Mammary epithelial cell (primary cell): ENCODE results near the gene NELFB.

Experiments used
- EZH2 ChIP-seq: IDR thresholded peaks from 2 replicates; pipeline ENCODE4 v1.6.1; 2012; ENCODE audit warnings: low read length, inconsistent platforms, borderline replicate concordance
- TF ChIP-seq, protein P1 (sequence below), 2 donors: IDR thresholded peaks in 1 of 2; conservative IDR thresholded peaks in 1 of 2; 2 replicates each; pipeline ENCODE4 v1.5.1; 2011 to 2012; ENCODE audit warnings: inconsistent platforms in 2 of 2, low read length in 2 of 2, mild to moderate bottlenecking in 2 of 2, control low read depth in 1 of 2, low read depth in 1 of 2; ENCODE audit not compliant: insufficient read depth in 1 of 2; ENCODE audit errors: extremely low read depth in 1 of 2

- TF ChIP-seq, protein P1, sequence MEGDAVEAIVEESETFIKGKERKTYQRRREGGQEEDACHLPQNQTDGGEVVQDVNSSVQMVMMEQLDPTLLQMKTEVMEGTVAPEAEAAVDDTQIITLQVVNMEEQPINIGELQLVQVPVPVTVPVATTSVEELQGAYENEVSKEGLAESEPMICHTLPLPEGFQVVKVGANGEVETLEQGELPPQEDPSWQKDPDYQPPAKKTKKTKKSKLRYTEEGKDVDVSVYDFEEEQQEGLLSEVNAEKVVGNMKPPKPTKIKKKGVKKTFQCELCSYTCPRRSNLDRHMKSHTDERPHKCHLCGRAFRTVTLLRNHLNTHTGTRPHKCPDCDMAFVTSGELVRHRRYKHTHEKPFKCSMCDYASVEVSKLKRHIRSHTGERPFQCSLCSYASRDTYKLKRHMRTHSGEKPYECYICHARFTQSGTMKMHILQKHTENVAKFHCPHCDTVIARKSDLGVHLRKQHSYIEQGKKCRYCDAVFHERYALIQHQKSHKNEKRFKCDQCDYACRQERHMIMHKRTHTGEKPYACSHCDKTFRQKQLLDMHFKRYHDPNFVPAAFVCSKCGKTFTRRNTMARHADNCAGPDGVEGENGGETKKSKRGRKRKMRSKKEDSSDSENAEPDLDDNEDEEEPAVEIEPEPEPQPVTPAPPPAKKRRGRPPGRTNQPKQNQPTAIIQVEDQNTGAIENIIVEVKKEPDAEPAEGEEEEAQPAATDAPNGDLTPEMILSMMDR (conservative IDR thresholded peaks at IDR 0.05 in 1 of 2, IDR thresholded peaks at IDR 0.05 in 1 of 2; ENCODE audit: extremely low read depth in 1 of 2, insufficient read depth in 1 of 2, low read depth in 1 of 2, low read length in 2 of 2): no peak
- no peak for TF ChIP-seq EZH2
Measured at GRCh38 chr9:137251194-137251461, 4.0 kb upstream of the NELFB start, which contains the start of gene STPG3.
